NCI-H1694 (cell line): Measurements from ENCODE around the gene RXRA.

ENCODE experiments used
- DNase-seq: peaks from one replicate; lab custom pipeline; 2025; lab: John Stamatoyannopoulos, UW

The RXRA gene

GRCh38 chr9:134453776-134454475, 127.7 kb downstream of the RXRA start:
- no peak for DNase-seq

DNA sequence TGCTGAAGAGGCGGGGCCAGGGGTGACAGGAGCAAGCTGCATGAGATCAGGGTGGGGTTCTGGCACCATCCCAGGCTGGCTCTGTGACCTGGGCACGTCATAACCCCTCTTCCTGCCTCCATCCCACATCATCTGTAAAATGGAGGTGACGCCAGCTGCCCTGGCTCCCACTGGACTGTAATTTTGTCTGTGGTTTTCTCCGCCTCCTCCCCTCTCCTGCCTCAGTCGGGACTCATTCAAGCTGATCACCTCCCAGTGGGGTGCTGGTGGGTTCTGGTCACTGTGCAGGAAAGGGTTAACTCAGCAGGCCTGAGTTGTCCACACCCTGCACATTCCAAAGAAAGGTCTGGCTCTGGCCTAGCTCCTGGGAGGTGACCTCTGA, 128.2 kb downstream of the RXRA start:
- DNase-seq, result no peak

DNA sequence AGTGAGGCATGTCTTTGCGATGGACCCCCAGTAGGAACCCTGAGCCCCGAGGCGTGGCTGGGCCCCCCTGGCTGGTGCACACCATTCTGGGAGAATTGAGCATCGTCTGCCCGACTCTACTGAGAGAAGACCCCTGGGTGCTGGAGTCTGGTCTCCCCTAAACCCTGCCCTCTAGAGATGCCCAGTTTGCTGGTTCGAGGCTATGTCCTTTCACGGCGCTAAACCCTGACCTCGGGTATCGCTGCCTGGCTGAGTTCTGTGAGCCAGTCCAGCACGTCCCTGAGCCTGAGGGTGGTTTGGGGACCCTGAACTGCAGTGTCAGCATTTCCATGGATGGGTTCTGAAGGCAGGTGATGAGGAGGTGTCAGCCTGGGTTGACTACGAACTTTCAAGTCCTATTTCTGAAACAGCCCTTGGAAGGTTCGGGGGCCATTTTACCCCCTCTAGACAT, 128.8 kb downstream of the RXRA start:
- no peak for DNase-seq

DNA sequence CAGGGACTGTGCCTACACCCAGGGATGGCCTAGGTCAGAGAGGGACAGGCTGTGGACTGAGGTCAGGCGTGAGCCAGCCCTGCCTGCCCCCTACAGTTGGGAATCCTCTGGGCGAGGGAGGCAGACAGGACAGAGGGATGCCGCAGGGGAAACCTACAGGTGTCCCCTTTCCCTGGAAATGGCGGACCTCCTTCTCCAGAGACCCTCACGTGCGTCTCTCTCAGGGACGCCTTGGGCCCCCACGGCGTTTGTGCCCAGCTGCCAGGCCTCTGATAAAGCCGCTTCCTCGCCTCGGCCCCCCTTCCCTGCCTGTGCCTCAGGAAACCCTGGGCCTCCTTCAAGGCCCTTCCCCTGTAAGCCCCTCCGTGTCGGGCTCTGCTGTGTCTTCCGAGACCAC, 129.3 kb downstream of the RXRA start:
- DNase-seq, result no peak

DNA sequence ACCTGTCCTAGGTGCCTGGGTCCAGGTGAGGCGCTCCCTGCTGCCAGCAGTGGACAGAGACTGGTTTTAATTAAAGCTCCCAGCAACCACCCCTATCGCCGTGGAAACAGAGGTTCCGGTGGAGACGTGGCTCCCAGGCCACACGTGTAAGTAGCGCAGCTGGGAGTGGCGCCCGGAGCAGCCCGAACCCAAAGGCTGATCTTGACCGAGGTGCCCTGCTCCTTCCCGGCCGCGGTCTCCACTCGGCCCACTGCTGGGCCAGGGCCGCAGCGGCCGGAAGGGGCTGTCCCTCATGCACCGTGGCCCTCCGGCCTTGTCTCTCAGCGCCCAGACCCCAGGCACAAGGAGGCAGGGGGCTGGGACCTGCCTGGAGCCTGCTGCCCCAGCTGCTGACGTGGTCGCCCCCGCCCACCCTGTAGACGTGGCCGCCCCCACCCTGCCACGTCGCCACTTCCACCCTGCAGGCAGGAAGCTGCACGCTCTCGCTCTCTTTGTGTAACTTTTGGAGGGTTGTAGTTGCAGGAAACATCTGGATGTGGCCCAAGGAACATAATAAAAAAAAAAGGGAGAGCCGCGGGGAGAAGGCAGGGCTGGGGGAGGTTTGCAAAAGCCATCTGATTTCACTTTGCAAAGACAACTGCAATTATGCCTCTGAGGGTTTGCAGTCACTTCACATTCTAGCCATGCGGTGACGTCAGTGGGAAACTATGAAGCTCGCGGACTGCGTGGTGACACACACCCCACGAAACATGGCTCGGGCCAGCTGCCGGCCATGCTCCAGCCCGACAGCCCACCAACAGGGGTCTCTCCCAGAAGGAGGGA, 129.9 kb downstream of the RXRA start:
- DNase-seq, result no peak

DNA sequence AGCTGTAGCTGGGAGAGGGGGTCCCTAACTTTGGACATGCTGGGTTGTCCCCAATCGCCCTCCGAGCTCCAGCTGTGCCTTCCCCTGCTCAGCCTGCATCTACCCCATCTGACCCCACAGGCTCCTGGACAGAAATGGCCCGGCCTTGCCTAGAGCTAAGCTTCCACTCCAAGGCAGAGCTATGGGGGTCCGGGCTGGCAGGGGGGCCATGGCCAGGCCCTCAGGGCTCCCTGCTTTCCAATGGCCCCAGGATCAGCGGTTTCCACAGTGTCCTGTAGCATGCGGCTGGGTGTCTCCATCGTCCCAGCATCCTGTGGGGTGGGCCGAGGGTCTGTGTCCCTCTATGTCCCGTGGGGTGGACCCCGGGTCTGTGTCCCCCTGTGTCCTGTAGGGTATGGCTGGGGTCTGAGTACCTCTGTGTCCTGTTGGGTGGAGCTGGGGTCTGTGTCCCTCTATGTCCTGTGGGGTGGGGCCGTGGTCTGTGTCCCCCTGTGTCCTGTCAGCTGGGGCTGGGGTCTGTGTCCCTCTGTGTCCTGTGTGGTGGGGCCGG, 130.6 kb downstream of the RXRA start:
- DNase-seq, result no peak

DNA sequence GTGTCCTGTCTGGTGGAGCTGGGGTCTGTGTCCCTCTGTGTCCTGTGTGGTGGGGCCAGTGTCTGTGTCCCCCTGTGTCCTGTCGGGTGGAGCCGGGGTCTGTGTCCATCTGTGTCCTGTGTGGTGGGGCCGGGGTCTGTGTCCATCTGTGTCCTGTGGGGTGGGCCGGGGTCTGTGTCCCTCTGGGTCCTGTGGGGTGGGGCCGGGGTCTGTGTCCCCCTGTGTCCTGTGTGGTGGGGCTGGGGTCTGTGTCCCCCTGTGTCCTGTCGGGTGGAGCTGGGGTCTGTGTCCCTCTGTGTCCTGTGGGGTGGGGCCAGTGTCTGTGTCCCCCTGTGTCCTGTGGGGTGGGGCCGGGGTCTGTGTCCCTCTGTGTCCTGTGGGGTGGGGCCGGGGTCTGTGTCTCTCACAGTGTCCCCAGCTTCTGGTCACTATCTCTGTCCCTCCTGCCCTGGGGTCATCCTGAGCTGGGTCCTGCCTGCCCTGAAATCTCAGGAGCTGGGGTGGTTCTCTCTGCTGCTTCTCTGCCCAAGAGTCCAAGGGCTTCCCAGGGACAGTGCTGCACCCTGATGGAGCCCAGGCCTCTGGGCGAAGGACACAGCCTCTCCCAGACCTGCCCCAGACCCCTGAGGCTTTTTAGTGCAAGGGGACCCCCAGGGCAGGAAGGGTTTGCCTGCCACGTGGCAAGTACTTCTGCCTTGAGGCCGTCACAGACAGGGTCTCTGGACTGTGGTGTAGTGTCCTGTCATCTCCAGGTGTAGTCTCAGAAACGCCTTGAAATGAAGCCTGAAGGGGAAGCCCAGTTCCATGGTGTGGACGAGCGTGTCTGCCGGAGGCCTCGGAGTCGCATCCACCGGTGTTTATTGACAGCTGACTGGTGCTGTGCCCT, 131.3 kb downstream of the RXRA start:
- no peak for DNase-seq

GRCh38 chr9:134458207-134459108, 132.2 kb downstream of the RXRA start:
- DNase-seq, result no peak

GRCh38 chr9:134459164-134459563, 132.9 kb downstream of the RXRA start:
- DNase-seq, result no peak

DNA sequence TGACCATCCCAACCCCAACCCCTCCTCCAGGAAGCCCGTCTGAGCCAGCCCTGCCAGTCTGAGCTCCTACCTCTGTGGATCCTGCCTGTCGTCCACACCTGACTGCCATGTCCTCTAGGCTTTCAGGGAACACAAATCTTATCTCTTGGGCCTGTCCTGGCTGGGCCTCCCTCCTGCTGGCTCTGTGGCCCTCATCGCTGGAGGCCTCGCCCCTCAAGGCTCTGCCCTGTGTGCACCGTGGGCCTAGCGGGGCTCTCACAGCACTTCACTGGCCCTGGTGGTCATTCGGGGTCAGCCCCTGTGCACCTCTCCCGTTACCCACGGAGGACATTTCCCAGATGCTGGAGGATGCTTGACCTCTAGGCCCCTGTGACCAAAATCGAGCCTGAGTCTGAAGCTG, 133.3 kb downstream of the RXRA start:
- DNase-seq, result no peak

DNA sequence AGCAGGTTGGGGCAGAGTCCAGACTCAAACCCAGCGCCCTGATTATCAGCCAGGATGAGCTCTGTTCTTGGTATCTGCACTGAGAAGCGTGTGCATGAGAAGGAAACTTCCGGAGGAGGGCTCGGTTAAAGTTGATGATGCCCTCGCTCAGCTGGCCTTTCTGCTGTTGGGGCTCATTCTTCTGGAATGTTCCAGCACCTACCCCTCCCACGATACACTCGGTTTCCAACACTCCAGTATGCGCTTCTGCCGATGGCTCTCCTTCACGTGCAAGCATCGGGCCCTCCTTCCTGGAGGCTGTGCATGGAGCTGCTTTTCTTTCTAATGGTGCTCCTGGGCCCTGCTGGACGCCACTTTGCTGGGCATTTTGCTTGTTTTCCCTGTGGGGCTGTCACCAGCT, 134.0 kb downstream of the RXRA start:
- no peak for DNase-seq

- DNase-seq, result no peak
Observed at GRCh38 chr9:134460896-134461295, 134.6 kb downstream of the RXRA start.

DNA sequence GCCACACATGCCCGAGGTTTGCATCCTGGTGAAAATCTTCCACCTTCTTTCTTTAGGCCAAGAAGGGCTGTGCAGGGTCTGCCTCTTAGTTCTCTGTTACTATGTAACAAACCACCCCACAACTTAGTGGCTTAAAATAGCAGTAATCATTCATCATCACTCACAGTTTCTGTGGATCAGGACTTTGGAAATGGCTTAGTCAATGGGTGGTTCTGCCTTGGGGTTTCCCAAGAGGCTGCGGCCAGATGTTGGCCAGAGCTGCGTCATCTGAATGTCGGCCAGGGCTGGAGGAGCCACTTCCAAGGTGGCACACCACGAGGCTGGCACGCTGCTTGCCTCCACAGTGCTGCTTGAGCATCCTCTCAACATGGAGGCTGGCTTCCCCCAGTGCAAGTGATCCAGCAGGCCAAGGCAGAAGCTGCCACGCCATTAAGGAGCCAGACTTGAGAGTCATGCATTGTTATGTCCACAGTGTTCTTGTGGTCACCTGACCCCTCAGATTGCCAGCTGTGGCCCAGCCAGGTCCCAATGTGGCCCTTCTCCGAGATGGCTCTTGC, 135.2 kb downstream of the RXRA start:
- no peak for DNase-seq

- no peak for DNase-seq
Observed at GRCh38 chr9:134462318-134462717, 136.1 kb downstream of the RXRA start.

- DNase-seq, result no peak
Observed at GRCh38 chr9:134463280-134463679, 137.0 kb downstream of the RXRA start.

- no peak for DNase-seq
Observed at GRCh38 chr9:134466869-134467616, 140.8 kb downstream of the RXRA start.

GRCh38 chr9:134468358-134468757, 142.1 kb downstream of the RXRA start:
- no peak for DNase-seq

DNA sequence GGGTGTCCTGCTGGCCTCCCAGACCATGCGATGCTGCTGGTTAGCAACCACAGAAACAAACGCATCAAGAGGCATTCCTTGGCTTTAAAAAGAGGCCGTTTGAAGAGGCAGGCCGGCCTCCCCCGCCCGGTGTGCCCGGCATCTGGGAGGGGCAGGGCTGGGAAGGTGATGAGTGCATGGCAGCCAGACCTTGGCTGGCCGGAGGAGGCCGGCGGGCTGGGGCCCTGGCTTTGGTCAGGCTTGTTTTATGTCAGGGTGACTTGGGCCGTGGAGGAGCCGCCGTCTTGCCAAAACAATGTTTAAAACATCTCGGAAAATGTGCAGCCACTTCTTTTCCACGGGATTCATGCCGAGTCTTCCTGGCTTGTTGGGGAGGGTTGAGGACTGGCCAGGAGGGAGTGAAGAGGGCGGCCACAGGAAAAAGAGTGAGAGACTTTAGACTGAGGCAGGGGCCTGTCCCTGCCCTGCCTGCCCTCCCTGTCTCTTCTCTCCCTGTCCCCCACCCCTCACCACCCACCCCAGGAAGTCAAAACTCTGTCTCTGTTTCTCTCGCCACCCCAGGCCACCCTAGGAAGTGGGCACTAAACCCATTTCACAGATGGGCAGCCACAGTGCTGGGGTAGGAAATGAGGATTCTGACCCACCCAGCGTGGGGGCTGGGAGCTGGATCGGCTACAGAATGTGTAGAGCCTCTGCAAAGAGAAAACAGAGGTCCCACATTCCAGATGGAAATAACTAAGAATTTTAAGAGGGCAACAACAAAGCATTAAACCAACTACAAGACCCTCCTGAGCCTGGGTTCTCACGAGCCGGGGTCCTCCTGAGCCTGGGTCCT, 143.0 kb downstream of the RXRA start:
- DNase-seq, result no peak

DNA sequence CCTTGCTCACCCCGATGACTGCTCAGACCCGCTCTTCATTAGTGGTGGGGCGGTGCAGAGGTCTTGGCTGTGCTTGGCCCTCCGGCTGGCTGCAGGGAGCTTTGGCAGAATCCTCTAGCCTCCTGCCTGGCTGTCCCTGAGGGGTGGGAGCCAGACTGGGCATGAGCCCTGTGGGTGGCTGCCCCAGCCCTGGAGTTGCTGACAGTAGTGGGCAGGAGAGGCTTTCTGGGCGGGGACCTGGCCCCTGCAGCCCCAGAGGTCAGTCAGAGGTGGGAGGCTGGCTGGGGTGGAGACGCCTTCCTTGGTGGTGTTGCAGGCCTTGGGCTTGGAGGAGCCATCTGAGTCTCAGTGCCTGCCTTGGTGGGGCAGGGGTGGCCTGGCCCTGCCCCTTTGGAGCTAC, 146.0 kb downstream of the RXRA start:
- no peak for DNase-seq
